GM04504 (cell line): ENCODE results near the gene ZHX3.

Source experiments
- DNase-seq: peaks from one replicate; pipeline ENCODE4 v3.0.0-alpha.2; 2012; ENCODE audit warnings: low read depth

The ZHX3 gene

DNA sequence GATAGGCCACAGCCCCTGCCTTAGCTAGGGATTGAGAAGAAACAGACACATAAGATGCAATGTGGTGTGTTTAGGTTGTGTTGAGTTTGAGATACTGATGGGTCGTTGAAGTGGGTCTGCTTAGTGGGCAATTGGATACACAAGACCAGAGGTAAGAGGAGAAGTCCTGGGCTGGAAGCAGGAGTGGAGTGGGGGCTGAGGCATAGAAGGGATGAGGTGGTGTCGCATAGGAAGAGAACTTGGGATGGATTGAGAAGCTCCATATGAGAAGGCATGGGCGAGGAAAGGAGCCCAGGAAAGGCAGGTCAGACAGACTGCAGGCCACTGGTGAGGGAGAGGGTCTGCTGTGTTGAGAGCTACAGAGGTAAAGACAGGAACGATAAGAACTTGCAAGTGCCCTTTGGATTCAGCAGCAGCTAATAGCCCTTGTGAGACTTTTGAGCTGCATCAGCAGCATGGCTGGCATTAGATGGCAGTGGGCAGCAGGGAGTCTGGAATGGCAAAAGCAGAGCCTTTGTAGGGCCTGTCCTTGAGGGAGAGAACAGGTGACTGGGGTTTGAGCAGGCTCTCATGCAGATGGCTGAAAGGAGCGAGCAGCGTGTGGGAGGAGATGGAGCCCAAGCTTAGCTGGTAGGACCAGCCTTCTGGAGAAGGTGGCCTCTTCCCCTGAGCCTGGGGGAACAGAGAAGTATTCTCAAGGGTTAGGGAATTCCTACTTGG is 147.0 kb downstream of the ZHX3 start:
- no peak for DNase-seq

DNA sequence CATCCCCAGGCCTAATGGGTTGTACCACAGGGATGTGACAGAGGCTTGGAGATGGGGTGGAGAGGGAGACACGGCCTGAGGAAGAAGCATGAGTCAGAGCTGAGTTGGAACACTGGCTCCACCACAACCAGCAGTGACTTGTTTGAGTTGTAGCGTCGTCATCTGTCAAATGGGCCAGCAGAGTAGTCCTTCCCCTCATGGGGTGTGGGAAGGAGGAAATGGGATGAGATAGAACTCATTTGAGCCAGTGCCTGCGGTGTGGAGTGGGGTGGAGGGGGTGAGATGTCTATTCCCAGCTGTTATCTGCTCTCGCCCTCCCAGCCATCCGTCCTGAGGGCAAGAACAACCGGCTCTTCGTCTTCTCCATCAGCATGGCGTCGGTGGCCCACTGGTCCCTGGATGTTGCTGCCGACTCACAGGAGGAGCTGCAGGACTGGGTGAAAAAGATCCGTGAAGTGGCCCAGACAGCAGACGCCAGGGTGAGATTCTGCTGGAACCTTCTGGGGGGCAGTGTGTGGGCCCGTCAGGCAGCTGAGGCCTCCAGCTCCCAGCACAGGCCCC is 147.7 kb downstream of the ZHX3 start:
- peak; percentile 37 for DNase-seq

DNA sequence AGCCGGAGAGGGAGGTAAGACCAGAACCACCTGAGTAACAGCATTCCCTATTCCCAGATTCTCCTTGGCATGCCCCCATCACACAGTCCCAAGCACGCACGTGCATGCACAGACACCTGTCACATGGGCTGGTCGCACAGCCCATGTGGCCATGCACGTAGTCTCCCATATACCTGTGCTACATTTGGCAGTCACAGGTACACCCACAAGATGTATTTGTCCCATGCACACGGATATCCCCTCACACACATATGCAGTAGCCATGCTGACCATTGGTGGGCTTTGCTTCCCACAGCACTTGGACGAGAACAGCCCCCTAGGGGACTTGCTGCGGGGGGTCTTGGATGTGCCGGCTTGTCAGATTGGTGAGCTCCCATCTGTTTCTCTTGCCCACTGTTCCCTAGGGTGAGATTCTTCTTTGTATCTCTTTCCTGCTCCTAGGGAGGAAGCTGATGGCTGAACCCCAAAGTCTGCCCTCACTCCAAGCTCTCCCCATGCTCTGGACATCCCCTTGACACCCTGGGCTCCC is 148.3 kb downstream of the ZHX3 start:
- no peak for DNase-seq

DNA sequence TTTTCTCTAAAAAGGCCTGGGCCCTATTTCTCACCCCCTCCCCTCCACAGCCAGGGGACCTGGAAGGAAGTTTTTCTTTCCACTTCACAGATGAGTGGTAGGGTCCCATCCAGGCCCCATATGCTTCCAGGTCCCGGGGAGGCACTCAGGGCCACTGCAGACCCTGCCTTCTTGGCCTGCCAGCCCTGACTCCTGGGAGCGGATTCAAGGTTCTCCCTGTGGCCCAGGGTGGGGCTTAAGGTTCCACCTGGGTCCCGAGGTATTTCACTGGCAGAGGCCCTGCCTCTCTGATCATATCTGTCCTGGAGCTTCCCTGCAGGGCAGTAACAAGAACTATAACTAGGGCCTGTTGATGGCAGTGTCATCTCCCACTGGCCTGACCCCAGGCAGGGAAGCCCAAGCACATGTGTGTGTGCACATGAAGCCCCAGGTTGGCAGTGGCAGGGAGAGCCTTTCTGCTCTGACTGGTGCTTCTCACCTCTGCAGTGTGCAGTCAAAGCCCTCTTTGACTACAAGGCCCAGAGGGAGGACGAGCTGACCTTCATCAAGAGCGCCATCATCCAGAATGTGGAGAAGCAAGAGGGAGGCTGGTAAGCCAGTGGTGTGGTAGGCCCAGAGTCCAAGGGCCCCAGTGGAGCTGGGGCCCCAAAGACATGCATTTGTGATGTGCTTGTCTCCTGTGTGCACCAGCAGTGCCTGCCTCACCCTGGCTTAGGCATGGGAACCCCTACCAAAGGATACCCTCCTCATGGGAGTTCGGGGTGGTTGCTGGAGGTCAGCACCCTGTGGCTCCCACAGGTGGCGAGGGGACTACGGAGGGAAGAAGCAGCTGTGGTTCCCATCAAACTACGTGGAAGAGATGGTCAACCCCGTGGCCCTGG is 149.0 kb downstream of the ZHX3 start:
- no peak for DNase-seq

DNA sequence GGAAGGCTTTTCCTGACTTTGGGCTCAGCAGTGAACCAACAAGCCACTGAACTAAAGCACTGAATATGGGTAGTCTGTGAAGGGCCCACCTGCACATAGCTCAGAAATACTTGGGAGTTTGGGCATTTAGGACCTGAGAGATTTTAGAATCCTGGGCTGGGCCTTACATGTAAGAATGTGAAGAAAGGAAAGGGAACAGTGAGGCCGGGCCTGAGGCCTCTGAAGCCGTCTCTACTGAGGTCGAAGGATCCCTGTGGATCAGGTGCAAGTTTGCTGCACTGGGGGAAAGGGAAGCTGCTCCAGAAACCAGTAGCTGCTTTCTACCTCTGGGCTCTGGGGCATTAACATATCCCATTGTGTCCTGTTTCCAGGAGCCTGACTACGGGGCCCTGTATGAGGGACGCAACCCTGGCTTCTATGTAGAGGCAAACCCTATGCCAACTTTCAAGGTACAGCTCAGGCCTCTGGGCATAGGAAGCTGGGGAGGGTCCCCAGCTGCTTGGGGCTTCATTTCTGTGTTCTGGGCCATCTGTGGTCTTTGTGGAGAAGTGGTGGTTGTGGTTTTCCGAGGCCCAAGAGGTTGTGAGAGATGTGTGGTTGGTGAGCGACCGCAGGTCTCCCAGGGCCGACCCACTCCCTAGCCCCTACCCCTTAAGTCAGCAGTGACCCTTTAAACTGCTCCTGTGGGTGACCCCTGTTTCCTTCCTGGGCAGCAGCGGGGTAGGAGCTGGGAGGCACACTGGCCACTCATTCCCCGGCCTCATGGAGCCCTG is 149.9 kb downstream of the ZHX3 start:
- DNase-seq: no peak

DNA sequence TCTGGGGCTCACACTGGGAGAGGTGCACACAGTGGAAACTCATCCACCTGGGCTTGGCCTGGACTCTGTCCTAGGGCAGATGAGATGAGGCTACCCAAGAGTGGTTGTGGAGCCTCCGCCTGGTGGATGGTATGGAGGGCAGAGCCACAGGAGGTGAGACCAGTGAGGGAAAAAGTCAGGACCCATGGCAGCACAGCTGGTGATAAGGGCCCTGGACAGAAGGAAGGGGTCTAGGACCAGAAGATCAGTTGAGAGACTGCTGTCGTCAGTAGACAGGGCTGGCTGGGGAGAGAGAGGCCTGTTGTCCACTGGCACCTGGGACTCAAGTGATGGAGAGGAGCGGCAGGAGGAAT is 150.4 kb downstream of the ZHX3 start:
- DNase-seq: no peak

DNA sequence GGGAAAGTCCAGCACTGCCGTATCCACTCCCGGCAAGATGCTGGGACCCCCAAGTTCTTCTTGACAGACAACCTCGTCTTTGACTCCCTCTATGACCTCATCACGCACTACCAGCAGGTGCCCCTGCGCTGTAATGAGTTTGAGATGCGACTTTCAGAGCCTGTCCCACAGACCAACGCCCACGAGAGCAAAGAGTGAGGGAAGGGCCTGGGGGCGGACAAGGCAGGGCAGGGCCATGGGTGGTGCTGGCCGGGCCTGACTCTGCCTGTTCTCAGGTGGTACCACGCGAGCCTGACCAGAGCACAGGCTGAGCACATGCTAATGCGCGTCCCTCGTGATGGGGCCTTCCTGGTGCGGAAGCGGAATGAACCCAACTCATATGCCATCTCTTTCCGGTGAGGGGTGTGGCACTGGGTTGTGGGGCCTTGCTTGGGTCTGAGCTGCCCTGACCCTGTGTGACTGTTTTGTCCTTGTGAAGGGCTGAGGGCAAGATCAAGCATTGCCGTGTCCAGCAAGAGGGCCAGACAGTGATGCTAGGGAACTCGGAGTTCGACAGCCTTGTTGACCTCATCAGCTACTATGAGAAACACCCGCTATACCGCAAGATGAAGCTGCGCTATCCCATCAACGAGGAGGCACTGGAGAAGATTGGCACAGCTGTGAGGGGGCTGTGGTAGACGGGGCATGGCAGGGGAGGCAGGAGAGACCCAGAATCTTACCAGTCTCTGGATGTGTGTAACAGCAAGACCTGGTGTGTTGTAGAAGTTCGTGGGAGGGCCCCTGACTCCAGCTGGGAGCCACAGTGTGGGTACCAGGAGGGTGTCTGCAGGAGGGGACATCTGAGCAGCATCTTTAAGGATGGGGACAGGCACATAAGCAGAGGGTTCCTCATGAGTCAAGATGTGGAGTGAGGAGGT is 151.1 kb downstream of the ZHX3 start:
- DNase-seq: no peak

DNA sequence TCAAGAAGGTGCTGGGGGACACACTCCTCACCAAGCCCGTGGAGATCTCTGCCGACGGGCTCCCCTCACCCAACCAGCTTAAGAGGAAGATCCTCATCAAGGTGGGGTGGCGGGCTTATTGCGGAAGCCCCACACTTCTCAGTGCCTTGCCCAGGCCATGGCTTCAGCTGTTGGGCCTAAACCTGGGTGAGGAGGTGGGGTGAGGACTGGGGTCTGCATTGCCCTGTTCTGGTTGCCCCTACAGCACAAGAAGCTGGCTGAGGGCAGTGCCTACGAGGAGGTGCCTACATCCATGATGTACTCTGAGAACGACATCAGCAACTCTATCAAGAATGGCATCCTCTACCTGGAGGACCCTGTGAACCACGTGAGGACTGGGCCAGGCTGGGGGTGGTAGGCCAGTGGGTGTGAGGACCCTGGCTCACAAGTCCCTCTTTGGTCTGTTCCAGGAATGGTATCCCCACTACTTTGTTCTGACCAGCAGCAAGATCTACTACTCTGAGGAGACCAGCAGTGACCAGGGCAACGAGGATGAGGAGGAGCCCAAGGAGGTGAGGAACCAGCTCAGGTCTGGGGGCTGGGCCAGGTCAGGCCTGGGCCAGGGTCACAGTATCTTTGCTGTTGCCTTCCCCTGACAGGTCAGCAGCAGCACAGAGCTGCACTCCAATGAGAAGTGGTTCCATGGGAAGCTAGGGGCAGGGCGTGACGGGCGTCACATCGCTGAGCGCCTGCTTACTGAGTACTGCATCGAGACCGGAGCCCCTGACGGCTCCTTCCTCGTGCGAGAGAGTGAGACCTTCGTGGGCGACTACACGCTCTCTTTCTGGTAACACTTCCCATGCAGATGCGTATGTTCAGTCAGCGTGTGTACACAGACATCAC is 152.3 kb downstream of the ZHX3 start:
- no peak for DNase-seq

DNA sequence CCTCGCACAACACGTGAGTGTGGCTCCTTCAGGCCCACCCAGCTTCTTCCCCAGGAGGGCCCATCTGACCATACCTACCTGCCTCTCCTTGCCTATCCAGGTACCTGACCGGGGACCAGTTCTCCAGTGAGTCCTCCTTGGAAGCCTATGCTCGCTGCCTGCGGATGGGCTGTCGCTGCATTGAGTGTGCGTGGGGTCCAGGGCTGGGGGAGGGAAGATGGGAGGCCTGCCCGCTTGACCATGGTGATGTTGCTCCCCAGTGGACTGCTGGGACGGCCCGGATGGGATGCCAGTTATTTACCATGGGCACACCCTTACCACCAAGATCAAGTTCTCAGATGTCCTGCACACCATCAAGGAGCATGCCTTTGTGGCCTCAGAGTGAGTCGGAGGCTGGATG is 153.7 kb downstream of the ZHX3 start:
- DNase-seq: no peak

DNA sequence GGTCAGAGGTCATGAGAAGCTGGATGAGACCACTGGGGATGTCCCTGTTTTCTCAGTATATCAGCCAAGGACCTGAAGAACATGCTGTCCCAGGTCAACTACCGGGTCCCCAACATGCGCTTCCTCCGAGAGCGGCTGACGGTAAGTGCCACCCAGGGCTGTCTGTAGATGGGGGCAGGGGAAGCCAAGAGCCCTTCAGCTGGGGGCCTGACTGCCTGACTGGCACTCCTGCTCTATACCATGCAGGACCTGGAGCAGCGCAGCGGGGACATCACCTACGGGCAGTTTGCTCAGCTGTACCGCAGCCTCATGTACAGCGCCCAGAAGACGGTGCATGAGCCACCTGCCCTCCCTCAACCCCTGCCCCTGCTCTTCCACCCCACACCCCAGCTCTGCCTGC is 155.1 kb downstream of the ZHX3 start:
- DNase-seq: no peak

DNA sequence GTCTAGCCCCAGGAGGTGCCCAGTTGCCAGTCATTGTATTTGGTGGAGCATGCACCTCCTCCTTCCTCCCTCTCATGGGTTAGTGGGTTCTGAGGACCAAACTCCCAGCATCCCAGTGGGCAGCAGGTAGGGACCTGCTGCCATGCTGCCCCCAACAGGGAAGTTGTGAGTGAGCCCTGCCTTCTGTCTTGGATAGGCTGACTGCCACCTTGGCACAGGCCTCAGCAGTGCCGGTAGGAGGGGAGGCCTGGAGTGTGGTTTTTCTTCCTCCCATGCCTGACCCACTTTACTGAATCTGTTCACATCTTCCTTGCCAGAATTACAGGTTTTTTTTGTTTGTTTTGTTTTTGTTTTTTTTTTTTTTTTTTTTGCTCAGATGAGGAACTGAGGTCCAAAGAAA is 155.6 kb downstream of the ZHX3 start:
- no peak for DNase-seq

DNA sequence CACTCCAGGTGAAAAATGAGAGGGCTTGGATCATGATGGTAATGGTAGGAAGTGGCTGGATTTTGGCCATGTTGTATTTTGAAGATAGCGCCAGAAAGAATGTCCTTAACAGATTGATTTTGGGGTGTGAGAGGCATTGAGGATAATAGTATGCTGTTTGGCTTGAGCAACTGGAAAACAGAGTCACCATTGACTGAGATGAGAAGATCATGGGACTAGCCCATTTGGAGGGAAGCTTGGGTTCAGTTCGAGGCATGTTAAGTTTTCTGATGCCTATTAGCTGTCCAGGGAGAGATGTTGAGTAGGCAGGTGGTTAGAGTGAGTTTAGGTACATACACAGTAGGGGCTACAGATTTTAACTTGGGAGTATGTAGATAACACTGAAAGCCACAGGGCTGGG is 156.8 kb downstream of the ZHX3 start:
- DNase-seq: no peak

DNA sequence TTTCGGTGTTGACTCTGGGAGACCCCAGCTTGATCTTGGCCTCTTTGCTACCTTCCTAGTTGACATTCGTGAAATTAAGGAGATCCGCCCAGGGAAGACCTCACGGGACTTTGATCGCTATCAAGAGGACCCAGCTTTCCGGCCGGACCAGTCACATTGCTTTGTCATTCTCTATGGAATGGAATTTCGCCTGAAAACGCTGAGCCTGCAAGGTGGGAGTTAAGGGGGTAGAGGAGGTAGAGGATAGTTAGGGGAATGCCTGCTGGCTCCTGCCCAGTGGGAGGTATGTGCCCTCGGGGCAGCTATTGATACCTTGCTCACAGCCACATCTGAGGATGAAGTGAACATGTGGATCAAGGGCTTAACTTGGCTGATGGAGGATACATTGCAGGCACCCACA is 158.0 kb downstream of the ZHX3 start:
- DNase-seq: no peak

DNA sequence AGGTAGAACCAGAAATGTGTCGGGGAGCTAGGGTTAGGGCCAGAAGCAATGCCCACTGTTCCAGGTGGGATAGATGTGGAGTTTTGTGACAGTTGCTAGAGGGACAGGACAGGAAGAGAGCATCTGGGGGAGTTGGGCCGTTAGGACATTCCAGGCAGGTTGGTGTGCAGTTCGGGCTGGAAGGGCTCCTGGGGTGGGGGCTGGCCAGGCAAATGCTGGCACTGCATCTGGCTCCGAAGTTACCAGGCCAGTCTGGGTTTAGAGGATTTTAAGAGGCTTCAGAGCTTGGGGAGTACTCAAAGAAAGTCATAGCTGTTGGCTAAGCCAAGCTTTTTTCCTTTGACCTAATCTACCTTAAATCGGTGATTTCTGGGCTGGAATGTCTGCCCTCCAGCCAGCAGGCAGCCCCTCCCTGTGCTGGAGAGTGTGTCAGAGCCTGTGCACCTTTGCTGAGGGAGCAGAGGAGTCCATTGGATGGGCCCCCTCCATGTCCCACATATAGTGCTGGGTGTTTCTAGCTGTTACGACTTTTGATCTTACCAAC is 159.4 kb downstream of the ZHX3 start:
- no peak for DNase-seq

DNA sequence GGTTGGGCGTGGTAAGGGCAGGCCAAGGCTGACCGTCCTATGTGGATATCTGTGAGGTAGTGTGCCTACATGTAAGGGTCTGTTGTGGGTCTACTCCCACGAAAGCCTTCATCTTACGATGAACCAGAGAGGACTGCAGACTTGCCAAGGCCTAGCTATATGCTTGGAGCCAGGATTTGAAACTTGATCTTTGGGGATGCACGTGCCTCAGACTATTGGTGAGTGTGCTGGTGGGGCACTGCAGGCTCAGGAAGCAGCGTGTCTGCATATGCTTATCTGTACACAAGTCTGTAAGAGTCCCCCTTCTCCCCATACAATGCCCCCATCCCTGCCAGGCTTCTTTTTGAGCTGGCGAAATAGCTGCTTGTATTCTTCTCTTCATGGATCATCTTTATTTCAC is 162.3 kb downstream of the ZHX3 start:
- no peak for DNase-seq

DNA sequence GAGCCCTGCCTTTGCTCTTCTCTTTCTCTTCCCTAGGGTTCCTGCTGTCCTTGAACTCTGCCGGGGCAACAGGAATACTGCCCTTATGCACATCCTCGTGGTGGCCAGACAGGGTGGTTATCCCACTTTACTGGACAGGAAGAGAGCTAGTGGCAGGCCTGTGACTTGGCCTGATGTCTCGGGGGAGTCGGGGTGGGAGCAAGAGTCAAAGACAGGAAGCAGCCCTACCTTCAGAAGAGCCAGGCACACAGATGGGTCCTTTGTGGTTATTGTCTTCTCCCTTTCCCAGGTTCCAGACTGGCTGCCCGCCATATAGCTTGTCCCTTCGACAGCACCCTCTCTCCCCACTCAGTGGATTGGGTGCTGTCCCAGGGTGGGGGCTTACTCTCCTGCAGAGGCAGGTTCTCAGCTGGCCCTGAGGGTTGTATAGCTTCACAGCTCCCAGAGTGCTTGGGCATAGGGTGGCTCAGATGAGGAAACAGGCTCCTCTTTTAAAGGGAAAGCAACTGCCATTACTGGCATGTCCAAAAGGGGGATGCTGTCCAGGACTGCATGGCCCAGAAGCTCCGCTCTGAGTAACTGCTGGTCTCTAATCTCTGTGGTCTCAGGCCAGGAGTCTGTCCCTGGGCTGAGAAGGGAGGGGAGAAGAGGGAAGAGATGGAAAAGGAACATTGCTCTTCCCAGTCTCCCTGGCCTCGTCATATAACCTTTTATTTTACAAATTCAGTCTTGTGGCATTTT is 162.9 kb downstream of the ZHX3 start:
- no peak for DNase-seq

DNA sequence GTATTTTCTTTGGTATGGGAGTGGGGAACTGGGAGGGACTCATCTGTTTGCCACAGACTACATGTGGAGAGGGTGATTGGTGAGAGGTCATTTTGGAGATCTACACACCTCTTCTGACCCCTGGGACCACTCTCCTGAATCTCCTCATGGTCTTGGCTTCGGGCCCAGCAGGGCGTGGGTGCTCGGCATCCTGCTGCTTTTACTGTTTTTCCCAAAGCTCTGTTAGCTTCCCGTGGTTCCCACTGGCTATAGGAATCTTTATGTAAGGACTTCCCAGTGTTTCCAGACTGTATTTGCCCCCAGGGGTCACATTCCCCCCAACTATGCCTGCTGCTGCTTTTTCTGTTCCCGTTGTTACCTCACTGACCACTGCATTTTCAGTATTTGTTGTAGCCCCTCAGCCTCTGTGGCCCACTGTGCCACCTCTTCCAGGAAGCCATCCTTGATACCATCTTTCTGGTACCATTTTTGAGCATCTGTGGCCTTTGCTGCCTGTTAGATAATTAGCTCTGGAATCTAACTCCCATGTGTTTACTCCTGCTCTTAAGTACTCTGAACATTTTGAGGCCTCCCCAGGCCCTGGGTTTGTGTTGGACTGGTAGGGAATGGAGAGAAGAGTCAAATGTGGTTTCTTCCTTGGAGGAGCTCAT is 165.3 kb downstream of the ZHX3 start:
- DNase-seq: no peak

DNA sequence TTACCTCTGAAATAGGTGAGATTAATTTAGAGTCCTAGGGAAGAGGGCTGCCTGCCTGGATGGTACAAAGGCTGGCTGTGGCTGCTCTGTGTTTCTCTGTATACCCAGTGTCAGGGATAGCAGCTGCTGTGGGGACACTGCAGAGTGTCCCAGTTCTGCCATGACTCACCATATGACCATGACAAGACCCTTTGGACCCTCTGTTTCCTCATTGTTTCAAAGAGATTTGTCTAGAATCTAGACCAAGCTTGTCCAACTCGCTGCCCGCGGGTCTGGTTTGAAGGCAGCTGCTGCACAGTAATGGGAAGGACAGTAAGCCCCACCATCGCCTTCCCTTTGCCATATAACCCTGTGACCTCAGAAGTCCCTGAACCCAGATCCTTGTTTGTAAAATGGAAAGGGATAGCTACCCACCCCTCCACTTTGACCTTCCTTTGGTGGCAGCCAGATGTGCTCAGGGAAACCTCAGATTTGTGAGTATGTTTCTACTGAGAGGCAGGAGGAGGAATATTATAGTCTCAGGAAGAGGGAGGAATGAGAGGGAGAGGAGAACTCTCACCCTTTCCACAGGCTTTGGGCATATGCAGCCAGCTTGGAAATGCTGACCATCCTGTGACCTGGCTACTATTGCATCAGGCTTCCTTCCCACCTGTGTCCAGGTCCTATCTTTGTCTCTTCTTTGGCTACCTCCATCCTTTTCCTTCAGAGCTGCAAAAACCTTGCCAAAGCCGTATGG is 166.2 kb downstream of the ZHX3 start:
- DNase-seq: no peak
